Measurements from ENCODE around the gene CENPO.

CENPO gene

GRCh38 chr2:24792874-24793760 is at the start of gene CENPO, which contains the start of gene PTRHD1:
Gene CENPO, plus strand, starts transcription at chr2:24793425. Its CDS starts 495 bp downstream, at chr2:24793920.
Gene PTRHD1, minus strand, starts transcription at chr2:24793391. Its CDS starts 14 bp downstream, at chr2:24793377.
- DNase-seq = peak; percentile 96

- no peak for DNase-seq
Measured at GRCh38 chr2:24743924-24744323, 49.3 kb upstream of the CENPO start.

- DNase-seq = no peak
Measured at GRCh38 chr2:24744356-24744755, 48.9 kb upstream of the CENPO start.

- no peak for DNase-seq
Measured at GRCh38 chr2:24745825-24746224, 47.4 kb upstream of the CENPO start.

- no peak for DNase-seq
Measured at GRCh38 chr2:24747299-24747698, 45.9 kb upstream of the CENPO start.

GRCh38 chr2:24749069-24749691 is 44.0 kb upstream of the CENPO start:
- no peak for DNase-seq

GRCh38 chr2:24754985-24755705 is 38.1 kb upstream of the CENPO start:
- no peak for DNase-seq

- no peak for DNase-seq
Measured at GRCh38 chr2:24756789-24757188, 36.4 kb upstream of the CENPO start.

- DNase-seq = no peak
Measured at GRCh38 chr2:24761866-24762265, 31.4 kb upstream of the CENPO start.

GRCh38 chr2:24762518-24762917 is 30.7 kb upstream of the CENPO start:
- no peak for DNase-seq

- no peak for DNase-seq
Measured at GRCh38 chr2:24763843-24764242, 29.4 kb upstream of the CENPO start.

GRCh38 chr2:24766609-24767008 is 26.6 kb upstream of the CENPO start:
- DNase-seq = no peak

GRCh38 chr2:24768013-24768412 is 25.2 kb upstream of the CENPO start:
- no peak for DNase-seq

- no peak for DNase-seq
Measured at GRCh38 chr2:24768601-24769000, 24.6 kb upstream of the CENPO start.

- DNase-seq = no peak
Measured at GRCh38 chr2:24771061-24771460, 22.2 kb upstream of the CENPO start.

- DNase-seq = no peak
Measured at GRCh38 chr2:24771764-24772586, 21.2 kb upstream of the CENPO start.

GRCh38 chr2:24774373-24774772 is 18.9 kb upstream of the CENPO start:
- DNase-seq = no peak

- no peak for DNase-seq
Measured at GRCh38 chr2:24779116-24779515, 14.1 kb upstream of the CENPO start.

- no peak for DNase-seq
Measured at GRCh38 chr2:24783641-24784040, 9.6 kb upstream of the CENPO start.

GRCh38 chr2:24785671-24786321 is 7.4 kb upstream of the CENPO start:
- peak; percentile 29 for DNase-seq

GRCh38 chr2:24787532-24787931 is 5.7 kb upstream of the CENPO start:
- no peak for DNase-seq

- DNase-seq = no peak
Measured at GRCh38 chr2:24788816-24789215, 4.4 kb upstream of the CENPO start.

Measured in KG1 (cell line).